Stimulated activated CD4-positive, alpha-beta T cell treated with anti-CD3 and anti-CD28 coated beads, Interleukin-12 subunit alpha, Interleukin-12 subunit beta, amount 100 ng/mL, for 48 hours (primary cell): ENCODE results near the gene PDCD4.
"Not testable (repeated sequence)": the region's sequence is repeated elsewhere in the genome, so short reads cannot be mapped to it uniquely, and the experiment has no call there.

Experiments
- DNase-seq, 3 donors: peaks; one replicate each; pipeline ENCODE4 v3.0.0-alpha.2; 2020; ENCODE audit warnings: low read depth in 2 of 3, low spot score in 1 of 3

PDCD4 gene

DNA sequence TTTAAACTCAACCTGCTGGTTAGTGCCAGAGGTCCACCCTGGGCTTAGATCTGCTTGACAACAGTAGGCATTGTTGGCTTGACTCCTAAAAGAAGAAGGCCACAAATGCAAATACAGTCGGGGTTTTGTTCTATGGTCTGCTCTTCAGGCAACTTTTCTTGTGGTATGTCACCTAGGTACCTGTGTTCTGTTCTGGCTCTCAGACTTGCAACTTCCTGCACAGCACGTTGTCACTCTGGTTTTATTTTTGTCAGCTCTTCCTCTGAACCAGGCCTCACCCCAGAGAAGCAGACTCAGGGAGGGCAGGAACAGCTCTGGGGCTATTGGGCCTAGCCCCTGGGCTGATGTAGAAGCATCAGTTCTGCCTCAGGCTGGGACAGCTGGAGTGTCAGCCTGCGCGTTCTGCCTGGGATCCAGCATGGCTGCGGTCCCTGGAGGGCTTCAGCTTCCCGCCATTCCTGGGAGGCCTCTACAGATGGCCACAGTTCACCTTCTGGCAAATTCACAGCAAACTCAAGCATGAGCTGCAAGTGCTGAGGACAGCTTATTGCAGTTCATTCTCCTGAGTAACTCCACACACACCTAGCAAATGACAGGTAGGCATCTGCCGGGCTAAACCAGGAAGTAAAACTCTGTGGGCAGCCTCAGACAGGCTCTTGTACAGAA, 11.0 kb upstream of the PDCD4 start:
- DNase-seq: no peak

DNA sequence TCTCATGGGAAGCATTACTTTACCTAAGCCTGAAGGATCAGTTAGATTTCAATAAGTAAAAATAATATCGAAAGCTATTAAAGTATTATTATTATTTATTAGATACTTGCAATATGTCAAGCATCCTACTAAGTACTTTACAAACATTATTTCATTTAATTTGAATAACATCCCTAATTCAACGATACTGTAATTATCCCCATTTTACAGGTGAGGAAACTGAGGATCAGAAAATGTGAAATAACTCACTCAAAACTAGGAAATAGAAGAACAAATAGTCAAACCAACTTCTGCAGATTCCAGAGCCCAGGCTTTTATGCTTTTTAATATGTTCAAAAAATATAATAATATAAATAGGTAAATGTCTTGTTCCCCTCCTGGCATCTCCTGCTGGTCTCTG, 10.3 kb upstream of the PDCD4 start:
- no peak for DNase-seq

DNA sequence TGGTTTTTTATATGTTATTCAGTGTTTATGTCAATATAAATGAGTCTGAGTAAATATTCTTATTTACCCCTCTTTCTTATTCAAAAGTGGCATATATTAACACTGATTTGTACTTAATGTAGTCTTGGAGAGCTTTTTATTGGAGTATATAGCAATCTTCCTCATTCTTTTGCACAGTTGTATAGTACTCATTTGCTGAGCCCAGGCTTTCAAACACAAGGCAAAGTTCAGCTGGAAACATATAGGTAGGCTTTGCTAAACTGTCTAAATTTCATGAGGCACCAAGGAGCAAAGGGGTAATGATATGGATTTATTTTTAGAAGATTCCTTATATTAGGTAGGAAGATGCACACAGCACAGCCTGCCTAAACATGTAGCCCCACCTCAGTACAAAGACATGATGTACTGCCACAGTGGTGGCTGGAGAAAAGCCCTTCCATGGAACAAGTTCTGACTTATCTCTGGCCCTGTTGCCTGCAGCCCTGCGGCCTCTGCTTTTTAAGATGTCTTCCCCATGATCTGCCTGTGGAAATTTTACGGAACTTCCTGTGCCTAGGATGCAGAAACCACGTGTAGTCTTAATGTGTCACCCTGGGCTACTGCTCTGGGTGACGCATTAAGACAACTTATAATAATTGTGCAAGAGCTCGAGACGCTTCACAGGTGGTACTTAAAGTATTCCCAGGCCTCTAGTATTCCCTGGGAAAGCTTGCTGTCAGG, 9.6 kb upstream of the PDCD4 start:
- no peak for DNase-seq

DNA sequence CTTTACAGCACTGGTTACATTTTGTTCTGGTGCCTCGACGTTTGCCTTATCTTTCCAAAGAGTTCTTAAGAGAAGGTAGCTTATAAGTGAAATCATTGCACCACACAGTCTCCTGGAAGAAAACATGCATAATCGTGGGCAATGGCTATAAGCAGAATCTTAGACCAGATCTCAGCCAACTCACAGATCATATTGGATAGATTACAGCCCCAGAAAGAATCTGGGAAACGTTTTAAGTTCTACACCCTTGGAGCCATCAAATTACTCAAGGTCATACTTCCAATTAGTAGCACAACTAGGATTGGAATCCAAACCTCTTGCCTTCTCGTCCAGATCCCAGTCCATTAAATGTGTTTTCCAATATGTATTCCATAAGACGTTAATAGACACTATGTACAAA, 8.8 kb upstream of the PDCD4 start:
- no peak for DNase-seq

DNA sequence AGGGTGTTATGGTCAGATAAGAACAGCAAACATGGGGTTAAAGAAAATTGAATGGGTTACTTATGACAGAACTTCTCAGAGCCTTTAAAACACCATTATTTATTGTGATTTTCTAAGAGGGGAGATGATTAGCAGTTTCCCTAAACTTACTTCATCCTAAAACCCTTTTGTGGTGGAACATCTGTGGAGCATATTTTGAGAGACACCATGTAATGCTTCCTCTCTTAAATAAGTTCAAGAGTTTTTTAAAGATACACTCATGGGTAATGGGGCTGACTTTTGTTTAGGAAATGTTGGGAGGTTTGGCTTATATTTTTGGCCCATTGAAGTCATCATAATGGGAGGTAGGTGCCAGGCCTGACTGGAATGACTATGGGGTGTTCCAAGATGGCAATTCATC, 8.4 kb upstream of the PDCD4 start:
- no peak for DNase-seq

DNA sequence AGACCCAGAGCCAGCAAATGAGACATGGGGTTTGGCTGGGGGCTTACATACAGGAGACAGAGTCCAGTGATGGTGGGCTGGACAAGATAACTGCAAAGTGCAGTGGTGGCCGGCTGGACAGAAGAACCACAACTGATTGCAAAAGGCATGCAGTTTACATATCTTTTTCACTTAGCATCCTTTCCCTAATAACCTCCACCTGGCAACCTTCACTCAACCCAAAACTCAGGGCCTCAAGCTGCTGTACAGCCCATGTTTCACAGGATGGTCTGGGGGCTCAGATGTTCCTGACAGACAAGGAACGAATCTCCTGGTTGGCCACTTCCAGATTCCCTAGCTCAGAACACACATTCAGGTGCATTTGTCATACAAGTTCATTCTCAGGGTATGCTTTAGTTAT, 7.8 kb upstream of the PDCD4 start:
- DNase-seq: no peak

DNA sequence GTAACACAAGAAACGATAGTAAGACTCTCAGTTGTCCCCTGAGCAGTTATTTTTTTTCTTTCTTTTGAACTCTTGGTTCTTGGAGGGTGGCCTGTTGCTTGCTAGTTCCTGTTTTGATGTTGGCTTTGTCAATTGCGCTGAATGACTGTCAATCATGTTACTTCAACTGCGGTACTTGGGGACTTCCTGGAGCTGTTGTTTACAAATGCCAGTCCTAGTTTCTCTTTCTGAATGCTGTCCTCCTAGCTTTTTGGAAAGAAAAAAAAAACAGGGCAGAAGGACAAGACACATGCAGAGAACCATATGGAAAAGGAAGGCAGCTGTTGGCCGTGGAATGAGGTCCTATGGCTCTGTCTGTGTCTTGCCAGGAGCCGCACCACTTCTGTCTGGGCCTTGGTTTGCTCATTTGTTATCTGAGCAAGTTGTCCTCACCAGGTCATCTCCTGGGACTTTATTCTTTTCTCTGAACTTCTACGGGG, 7.0 kb upstream of the PDCD4 start:
- no peak for DNase-seq

DNA sequence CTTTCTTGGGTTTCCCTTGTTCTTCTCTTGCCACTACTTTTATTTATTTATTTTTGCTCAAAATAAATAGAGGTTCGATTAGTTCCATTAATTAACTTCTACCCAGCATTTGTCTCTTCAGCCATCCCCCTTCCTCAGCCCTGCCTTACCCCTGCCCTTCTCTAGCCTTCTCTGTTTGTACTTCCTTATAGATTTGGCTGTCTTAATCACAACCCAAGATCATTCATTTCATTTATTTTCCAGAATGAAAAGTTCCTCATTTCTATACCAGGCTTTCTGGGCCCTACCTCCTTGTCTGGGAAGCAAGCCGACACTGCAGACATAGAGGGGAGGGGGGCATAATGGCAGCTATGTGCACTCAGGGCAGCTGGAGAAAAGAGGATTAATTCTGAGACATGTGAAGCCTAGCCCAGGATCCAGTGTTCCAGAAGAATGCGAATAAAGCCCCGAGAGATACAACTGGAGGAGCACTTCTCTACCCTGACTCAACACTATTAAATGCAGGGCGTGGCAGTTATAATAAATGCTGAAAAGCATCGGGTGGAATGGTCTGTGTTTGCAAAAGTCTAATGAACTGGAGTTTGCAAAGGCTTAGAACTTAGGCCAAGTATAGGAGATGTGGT, 6.4 kb upstream of the PDCD4 start:
- DNase-seq: no peak

DNA sequence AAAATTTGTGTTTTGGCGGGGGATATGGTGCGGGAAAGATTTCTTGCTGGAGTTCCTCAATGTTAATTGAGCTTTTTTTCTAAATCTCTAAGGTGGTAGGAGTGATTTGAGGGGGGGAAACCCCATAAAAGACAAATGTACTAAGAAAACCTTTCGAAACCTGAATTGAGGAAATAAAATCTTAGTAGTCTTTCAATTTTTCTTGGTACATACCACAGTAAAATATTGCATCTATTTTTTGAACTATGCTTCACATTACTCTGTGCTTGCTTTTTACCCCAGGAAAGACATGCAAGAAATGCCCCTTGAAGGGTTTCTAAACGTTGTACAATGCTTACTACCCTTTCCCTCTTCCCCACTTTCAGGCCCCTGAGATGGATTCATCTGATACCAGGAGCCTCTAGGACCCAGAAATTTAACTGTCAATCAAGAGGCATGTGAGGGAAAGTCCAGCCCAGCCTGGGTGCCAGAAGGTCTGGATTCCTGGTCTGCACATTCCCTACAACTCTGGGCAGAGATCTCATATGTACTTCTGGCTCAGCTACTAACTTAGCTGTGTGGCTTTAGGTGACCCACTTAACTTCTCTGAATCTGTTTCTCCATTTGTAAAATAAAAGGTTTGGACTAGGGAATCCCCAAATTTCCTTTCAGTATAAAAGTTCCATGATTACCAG, 5.8 kb upstream of the PDCD4 start:
- no peak for DNase-seq

DNA sequence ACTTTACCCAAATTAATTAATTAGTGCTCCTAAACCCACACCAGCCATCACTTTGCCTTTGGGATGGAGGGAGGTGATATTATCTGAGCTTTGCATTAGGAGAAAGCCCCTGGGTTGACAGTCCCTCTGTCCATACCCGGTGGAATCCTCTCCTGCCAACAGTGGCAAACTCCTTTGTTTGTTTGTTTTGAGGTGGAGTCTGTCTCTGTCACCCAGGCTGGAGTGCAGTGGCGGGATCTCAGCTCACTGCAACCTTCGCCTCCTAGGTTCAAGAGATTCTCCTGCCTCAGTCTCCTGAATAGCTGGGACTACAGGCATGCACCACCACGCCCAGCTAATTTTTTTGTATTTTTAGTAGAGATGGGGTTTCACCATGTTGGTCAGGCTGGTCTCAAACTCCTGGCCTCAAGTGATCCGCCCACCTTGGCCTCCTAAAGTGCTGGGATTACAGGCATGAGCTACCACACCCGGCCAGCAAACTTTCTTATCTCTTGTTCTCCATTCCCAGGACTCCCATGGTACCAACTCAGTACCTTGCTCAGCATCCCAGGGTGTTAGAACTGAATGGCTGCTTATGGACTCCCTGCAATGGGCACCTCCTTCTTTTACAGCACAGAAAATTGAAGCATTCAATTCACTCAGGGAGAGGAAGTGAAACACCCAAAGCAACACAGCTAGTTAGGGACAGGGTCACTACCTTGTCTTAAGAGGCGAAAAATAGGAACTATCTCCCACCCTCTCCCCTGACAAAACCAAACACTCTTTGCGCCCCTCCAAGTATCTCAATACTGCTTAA, 4.5 kb upstream of the PDCD4 start:
- not testable (repeated sequence) for DNase-seq

DNA sequence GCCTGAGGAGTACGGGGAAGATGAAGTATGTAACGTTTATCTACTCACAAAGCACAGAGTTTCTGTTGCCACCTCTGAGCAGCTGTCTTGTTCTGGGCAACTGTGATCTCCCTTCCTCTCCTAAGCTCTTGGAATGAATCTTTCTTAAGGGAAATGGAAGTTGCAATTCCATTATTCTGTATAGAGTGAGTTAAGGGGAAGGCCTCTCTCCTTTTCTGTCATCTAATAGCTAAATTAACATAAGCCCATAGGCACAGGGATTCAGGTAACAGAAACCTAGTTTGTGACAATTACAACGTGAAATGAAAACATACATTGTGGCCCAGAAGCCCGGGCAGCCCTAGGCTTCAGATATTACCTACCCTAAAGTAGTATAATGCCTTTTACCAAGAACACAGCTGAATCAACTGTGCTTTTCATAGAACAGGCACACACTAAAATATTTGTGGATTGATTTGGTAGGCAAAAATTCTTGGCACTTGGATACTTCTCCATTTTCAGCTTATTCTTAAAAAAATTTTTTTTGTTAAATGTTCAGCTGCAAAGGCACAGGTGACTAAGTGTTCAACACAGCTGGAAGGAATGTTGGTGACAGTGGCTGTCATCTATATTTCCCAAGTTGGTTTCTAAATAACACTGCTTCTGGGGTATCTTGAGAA, 3.8 kb upstream of the PDCD4 start:
- DNase-seq: no peak

DNA sequence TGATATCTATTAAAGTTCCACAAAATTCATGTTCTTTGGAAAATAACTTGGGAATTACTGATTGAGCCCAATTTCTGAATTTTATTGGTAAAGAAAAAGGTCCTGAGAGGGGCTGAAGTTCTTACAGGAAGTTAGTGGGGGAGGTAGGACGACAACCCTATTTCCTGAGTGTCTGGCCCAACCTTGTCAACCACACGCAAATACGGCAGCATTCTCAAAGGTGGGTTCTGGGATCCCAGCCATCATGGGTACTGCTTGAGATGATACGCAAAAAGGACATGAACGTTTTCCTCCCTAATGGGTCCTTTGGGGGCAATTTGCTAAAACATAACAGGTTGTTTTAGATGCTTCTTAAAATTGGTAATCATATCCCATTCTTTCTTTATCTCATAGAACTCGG, 2.7 kb upstream of the PDCD4 start:
- no peak for DNase-seq

DNA sequence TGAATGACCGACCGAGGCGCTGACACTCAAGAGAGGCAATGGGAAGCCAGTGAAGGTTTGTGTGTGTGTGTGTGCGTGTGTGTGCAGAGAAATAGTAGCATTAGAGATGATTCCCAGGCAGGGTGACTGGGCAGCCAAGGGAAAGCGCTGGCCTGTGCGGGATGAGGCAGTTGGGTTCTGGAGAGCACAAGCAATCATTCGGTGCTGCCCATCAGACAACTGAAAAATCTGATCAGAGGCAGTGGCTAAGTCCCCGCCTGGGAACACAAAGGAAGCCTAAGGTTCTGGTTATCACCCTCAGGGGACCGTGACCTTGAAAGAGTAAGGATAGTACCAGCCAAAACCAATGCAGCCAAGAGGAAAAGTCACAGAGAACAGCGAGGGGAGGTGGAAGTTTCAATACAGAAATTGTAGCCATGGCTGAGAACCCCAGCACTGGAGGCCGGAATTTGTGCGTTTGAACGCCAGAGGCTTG, 868 bp upstream of the PDCD4 start:
- DNase-seq: no peak

DNA sequence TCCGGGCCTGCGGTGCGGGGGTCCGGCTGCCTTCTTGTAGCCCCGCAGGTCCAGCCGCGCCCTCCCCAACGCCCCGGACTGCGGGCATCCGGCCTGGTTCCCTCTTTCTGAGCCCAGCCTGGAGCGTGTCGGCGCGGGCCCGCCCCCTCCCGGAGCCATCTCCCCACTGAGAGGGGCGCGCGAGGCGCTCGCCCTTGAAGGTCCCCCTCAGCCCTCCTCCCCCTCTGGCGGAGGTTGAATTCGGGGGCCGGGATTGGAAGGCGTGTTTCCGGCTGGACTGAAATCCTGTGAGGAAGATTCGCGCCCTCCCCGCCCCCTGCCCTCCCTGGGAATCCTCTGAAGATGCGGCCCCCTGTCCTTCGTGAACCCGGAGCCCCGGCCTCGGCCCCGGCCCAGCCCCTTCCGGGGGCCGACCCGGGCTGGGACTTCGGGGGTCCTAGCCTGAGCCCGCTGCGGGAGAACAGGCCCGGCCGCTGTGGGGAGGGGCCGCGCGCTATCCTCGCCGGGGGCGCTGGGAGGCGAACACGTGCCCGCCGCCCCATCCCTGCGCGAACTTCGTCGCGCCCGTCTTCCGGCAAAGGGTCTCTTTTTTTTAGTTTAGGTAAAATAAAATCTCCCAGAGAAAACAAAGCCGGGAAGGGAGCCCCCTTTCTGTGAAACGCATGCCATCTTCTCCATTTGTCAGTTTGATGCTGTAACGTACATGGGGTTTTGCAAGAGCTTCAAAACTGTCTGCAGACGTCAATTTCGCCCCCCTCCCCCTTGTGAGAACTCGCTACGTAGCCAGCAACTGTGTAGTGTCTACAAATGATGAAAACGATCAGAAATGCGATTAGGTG, 636 bp downstream of the PDCD4 start:
- peak; percentile 65 to 70 (median 66) for DNase-seq

DNA sequence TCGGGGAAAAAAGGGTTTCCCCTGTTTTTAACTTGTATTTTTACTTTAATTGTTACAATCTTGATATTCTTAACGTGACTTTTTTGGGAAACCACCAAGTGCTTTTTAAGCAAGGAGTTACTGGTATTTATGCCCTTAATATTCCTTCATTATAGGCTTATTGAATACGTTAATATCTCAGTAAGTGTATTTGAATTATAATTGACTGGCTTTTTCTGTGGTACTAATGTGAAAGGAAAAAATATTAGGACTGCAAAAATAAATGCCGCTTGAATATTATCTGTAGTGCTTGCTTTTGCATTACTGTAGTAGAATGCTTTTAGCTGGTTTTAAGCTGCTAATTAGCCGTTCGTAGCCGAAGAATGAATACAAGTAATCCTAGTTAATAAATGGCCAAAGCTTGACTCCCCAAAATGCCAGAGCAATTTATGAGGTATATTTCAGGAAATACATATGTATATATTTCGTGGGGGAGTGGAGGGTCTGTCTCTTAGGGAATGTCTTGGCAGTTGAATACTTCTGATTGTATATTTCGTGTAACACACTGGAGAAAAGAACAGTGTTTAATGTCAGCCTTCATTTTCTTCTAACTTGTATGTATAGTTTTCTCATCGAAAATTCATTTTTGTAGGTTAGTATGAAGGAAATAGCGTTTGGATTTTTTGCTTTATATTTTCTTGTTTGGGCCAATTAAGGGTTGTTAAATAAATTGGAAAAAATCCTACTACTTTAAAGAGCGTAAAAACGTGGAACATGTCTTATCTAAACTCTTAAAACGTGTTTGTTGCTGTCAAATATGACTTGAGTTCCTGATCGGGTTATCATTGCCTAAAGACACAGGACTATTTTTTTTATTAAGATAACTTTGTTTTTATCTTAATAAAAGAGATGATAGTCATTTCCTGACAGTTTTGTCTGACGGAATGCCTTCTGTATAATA, 1.5 kb downstream of the PDCD4 start:
- DNase-seq: no peak

DNA sequence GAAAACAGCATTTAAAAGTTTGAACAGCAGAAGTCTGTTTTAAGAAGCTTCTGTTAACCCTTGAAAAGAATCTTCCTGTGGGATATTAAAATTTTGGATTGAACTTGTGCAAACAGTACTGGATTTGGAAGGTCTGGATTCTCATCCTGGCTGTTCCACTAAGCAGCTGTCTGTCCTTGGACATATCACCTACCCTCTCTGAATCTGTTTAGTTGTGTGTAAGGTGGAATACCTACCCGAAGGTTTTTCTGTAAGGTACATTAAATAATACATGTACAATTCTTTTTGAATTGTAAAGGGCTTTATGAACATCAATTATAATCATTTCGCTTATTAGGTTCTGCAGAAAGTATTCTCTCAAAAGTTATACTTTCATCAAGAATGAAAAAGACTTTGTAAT, 2.2 kb downstream of the PDCD4 start:
- no peak for DNase-seq

DNA sequence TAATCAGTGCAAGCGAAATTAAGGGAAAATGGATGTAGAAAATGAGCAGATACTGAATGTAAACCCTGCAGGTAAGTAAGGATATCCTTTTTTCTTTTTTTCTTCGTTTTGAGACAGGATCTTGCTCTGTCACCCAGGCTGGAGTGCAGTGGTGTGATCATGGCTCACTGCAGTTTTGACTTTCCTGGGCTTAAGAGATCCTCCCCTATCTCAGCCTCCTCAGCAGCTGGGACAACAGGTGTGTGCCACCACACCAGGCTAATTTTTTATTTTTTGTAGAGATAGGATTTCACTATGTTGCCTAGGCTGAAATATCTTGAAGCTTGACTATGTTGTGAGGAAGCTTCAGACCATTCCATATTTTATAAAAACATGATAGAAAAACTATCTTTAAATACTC, 4.3 kb downstream of the PDCD4 start:
- DNase-seq: no peak

DNA sequence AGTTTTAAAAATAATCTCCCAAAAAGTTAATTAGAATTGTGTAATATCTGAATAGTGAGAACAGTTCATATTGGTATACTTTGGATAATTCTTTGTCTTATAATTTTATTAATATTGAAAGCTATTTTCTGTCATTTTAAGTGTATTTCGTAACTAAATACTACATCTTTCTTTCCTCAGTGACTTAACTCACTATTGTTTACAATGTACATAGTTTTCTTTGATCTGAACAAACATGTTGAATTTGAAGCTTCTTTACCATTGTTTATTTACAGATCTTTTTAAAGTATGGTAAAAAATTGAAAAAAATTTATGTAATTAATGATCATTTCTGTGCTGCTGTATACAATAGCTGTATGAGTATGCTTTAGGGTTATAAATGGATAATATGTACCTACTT, 5.1 kb downstream of the PDCD4 start:
- DNase-seq: no peak
